Jurkat, Clone E6-1 (cell line): ENCODE measurements around the gene SUPT20HL1. TPM values are rescaled to one million over a fixed set of nuclear protein-coding genes. Genes with fewer than 3 reads are reported as not detected.
"Not testable (repeated sequence)": the region's sequence is repeated elsewhere in the genome, so short reads cannot be mapped to it uniquely, and the experiment has no call there.

Source experiments
- DNase-seq: peaks from one replicate; pipeline ENCODE4 v3.0.0-alpha.2; 2011; ENCODE audit warnings: low read depth, low spot score
- H3K4me3 ChIP-seq: 2 replicates; pipeline ENCODE4 v1.5.1; 2011; ENCODE audit warnings: mild to moderate bottlenecking, low read length, control low read depth, moderate library complexity
- polyA plus RNA-seq: library from polyadenylated mRNA; unstranded; fragments of >200 nt; gene quantifications from one replicate; pipeline ENCODE4 v1.2.1, GENCODE V29; 2012; ENCODE audit warnings: missing spikeins; ENCODE audit not compliant: insufficient read length, insufficient read depth

SUPT20HL1 gene
- not detected for polyA plus RNA-seq

GRCh38 chrX:24360272-24360671, at the start of gene SUPT20HL1:
SUPT20HL1 (plus strand) TSS chrX:24360639; CDS start chrX:24362761, 2,122 bp downstream.
- DNase-seq: no peak
- H3K4me3 ChIP-seq: no peak within 1 kb of the TSS

- H3K4me3 ChIP-seq, DNase-seq: not testable (repeated sequence)
These were observed 49.5 kb upstream of the SUPT20HL1 start for GRCh38 chrX:24310916-24311315.

GRCh38 chrX:24311507-24312248, 48.8 kb upstream of the SUPT20HL1 start:
- DNase-seq, H3K4me3 ChIP-seq: not testable (repeated sequence)

- H3K4me3 ChIP-seq, DNase-seq: not testable (repeated sequence)
These were observed 48.2 kb upstream of the SUPT20HL1 start for GRCh38 chrX:24312249-24312607.

GRCh38 chrX:24314019-24314635, 46.3 kb upstream of the SUPT20HL1 start, which contains the start of gene SUPT20HL2:
SUPT20HL2 (minus strand) TSS chrX:24314069; CDS start chrX:24313315, 754 bp downstream.
- no peak for DNase-seq

GRCh38 chrX:24316111-24316510, 44.3 kb upstream of the SUPT20HL1 start:
- H3K4me3 ChIP-seq: no peak overlapping the region
- DNase-seq: no peak

More at GRCh38 chrX:24314019-24314635, 46.3 kb upstream of the SUPT20HL1 start, which contains the start of gene SUPT20HL2:
- no peak within 1 kb of the TSS for H3K4me3 ChIP-seq

- no peak overlapping the region for H3K4me3 ChIP-seq
- DNase-seq: no peak
These were observed 42.9 kb upstream of the SUPT20HL1 start for GRCh38 chrX:24317567-24317966.

GRCh38 chrX:24321741-24322395, 38.6 kb upstream of the SUPT20HL1 start:
- DNase-seq: no peak

GRCh38 chrX:24325231-24325630, 35.2 kb upstream of the SUPT20HL1 start:
- DNase-seq: no peak
- no peak overlapping the region for H3K4me3 ChIP-seq

More at GRCh38 chrX:24321741-24322395, 38.6 kb upstream of the SUPT20HL1 start:
- no peak overlapping the region for H3K4me3 ChIP-seq

- no peak for DNase-seq
- H3K4me3 ChIP-seq: no peak overlapping the region
These were observed 27.6 kb upstream of the SUPT20HL1 start for GRCh38 chrX:24332878-24333277.

- no peak for DNase-seq
- H3K4me3 ChIP-seq: no peak overlapping the region
These were observed 27.1 kb upstream of the SUPT20HL1 start for GRCh38 chrX:24333371-24333770.

- DNase-seq: no peak
- no peak overlapping the region for H3K4me3 ChIP-seq
These were observed 26.0 kb upstream of the SUPT20HL1 start for GRCh38 chrX:24334461-24334860.

- no peak overlapping the region for H3K4me3 ChIP-seq
- DNase-seq: no peak
These were observed 24.6 kb upstream of the SUPT20HL1 start for GRCh38 chrX:24335871-24336270.

- H3K4me3 ChIP-seq: no peak overlapping the region
- DNase-seq: no peak
These were observed 20.5 kb upstream of the SUPT20HL1 start for GRCh38 chrX:24339911-24340310.

- no peak for DNase-seq
- H3K4me3 ChIP-seq: no peak overlapping the region
These were observed 19.9 kb upstream of the SUPT20HL1 start for GRCh38 chrX:24340501-24340900.

GRCh38 chrX:24341795-24342194, 18.6 kb upstream of the SUPT20HL1 start:
- no peak overlapping the region for H3K4me3 ChIP-seq
- no peak for DNase-seq

GRCh38 chrX:24343719-24344118, 16.7 kb upstream of the SUPT20HL1 start:
- no peak overlapping the region for H3K4me3 ChIP-seq
- DNase-seq: no peak

- no peak for DNase-seq
These were observed 12.6 kb upstream of the SUPT20HL1 start for GRCh38 chrX:24347881-24348280.

GRCh38 chrX:24350217-24350616, 10.2 kb upstream of the SUPT20HL1 start:
- no peak for DNase-seq
- H3K4me3 ChIP-seq: no peak overlapping the region

More at GRCh38 chrX:24347881-24348280, 12.6 kb upstream of the SUPT20HL1 start:
- H3K4me3 ChIP-seq: no peak overlapping the region

- DNase-seq: no peak
- no peak overlapping the region for H3K4me3 ChIP-seq
These were observed 5.3 kb upstream of the SUPT20HL1 start for GRCh38 chrX:24355095-24355494.
